HEK293 (cell line): ENCODE results near the gene GLI1.
A peak's percentile ranks its signal among the peaks of the same experiment; 100 is the strongest.

Experiments
- CTCF ChIP-seq: fragments of 450-650 bp; formaldehyde crosslinking; IDR thresholded peaks from 2 replicates; pipeline ENCODE4 v1.5.1; 2016; ENCODE audit warnings: missing biosample characterization, missing genetic modification characterization
- FEZF1 ChIP-seq: fragments of 450-650 bp; formaldehyde crosslinking; IDR thresholded peaks from 2 replicates; pipeline ENCODE4 v1.5.1; 2016; ENCODE audit warnings: missing biosample characterization, missing genetic modification characterization
- KLF17 ChIP-seq: fragments of 450-650 bp; formaldehyde crosslinking; IDR thresholded peaks from 2 replicates; pipeline ENCODE4 v1.5.1; 2016; ENCODE audit warnings: missing biosample characterization, missing genetic modification characterization
- OSR2 ChIP-seq: fragments of 450-650 bp; formaldehyde crosslinking; IDR thresholded peaks from 2 replicates; pipeline ENCODE4 v1.5.1; 2016; ENCODE audit warnings: missing biosample characterization, missing genetic modification characterization
- PRDM10 ChIP-seq: fragments of 450-650 bp; formaldehyde crosslinking; IDR thresholded peaks from 2 replicates; pipeline ENCODE4 v1.5.1; 2016; ENCODE audit warnings: missing biosample characterization, missing genetic modification characterization
- SP3 ChIP-seq: fragments of 450-650 bp; formaldehyde crosslinking; IDR thresholded peaks from 2 replicates; pipeline ENCODE4 v1.5.1; 2016; ENCODE audit warnings: missing biosample characterization, missing genetic modification characterization
- ZBTB17 ChIP-seq: fragments of 450-650 bp; formaldehyde crosslinking; IDR thresholded peaks from 2 replicates; pipeline ENCODE4 v1.5.1; 2016; ENCODE audit warnings: missing biosample characterization, missing genetic modification characterization
- ZEB2 ChIP-seq: fragments of 450-650 bp; formaldehyde crosslinking; IDR thresholded peaks from 2 replicates; pipeline ENCODE4 v1.5.1; 2016; ENCODE audit warnings: missing biosample characterization, missing genetic modification characterization
- ZNF175 ChIP-seq: fragments of 450-650 bp; formaldehyde crosslinking; IDR thresholded peaks from 2 replicates; pipeline ENCODE4 v1.5.1; 2016; ENCODE audit warnings: missing biosample characterization, missing genetic modification characterization
- ZNF521 ChIP-seq: fragments of 450-650 bp; formaldehyde crosslinking; IDR thresholded peaks from 2 replicates; pipeline ENCODE4 v1.5.1; 2017; ENCODE audit warnings: missing biosample characterization, mild to moderate bottlenecking, missing genetic modification characterization
- ZNF600 ChIP-seq: fragments of 450-650 bp; formaldehyde crosslinking; IDR thresholded peaks from 2 replicates; pipeline ENCODE4 v1.5.1; 2016; ENCODE audit warnings: missing biosample characterization, missing genetic modification characterization
- ZNF639 ChIP-seq: fragments of 450-650 bp; formaldehyde crosslinking; IDR thresholded peaks from 2 replicates; pipeline ENCODE4 v1.5.1; 2016; ENCODE audit warnings: missing biosample characterization, missing genetic modification characterization
- ZNF654 ChIP-seq: fragments of 450-650 bp; formaldehyde crosslinking; IDR thresholded peaks from 2 replicates; pipeline ENCODE4 v1.5.1; 2016; ENCODE audit warnings: low read depth, missing biosample characterization, missing genetic modification characterization
- ZNF677 ChIP-seq: fragments of 450-650 bp; IDR thresholded peaks from 2 replicates; pipeline ENCODE4 v1.5.0; 2018; ENCODE audit warnings: missing biosample characterization, mild to moderate bottlenecking, missing genetic modification characterization, moderate library complexity
- ZNF777 ChIP-seq: fragments of 450-650 bp; formaldehyde crosslinking; IDR thresholded peaks from 2 replicates; pipeline ENCODE4 v1.5.1; 2017; ENCODE audit warnings: missing biosample characterization, missing genetic modification characterization, borderline replicate concordance
- ZSCAN30 ChIP-seq: fragments of 450-650 bp; IDR thresholded peaks from 2 replicates; pipeline ENCODE4 v1.5.1; 2018; ENCODE audit warnings: missing biosample characterization, mild to moderate bottlenecking, missing genetic modification characterization, moderate library complexity
- TF ChIP-seq, protein P1 (sequence below): fragments of 450-650 bp; formaldehyde crosslinking; IDR thresholded peaks from 2 replicates; pipeline ENCODE4 v1.5.1; 2016; ENCODE audit warnings: missing biosample characterization, missing genetic modification characterization
- TF ChIP-seq, protein P2 (sequence below): fragments of 450-650 bp; formaldehyde crosslinking; IDR thresholded peaks from 2 replicates; pipeline ENCODE4 v1.5.1; 2016; ENCODE audit warnings: missing biosample characterization, missing genetic modification characterization

The GLI1 gene

DNA sequence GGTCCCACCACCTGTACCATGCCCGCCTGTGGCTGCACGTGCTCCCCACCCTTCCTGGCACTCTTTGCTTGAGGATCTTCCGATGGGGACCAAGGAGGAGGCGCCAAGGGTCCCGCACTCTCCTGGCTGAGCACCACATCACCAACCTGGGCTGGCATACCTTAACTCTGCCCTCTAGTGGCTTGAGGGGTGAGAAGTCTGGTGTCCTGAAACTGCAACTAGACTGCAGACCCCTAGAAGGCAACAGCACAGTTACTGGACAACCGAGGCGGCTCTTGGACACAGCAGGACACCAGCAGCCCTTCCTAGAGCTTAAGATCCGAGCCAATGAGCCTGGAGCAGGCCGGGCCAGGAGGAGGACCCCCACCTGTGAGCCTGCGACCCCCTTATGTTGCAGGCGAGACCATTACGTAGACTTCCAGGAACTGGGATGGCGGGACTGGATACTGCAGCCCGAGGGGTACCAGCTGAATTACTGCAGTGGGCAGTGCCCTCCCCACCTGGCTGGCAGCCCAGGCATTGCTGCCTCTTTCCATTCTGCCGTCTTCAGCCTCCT, 3.4 kb upstream of the GLI1 start (continued):
- TF ChIP-seq PRDM10 (tag by site-specific recombination) (peak; percentile 48), ZEB2 (peak; percentile 79), ZNF777 (tag by site-specific recombination) (no peak), ZNF677 (tag by site-specific recombination) (no peak), FEZF1 (tag by site-specific recombination) (no peak), ZNF600 (tag by site-specific recombination) (peak; percentile 62), SP3 (tag by site-specific recombination) (0 out of 2 replicates have a peak, but pooled peaks have one; percentile 36), CTCF (peak; percentile 95), KLF17 (tag by site-specific recombination) (0 out of 2 replicates have a peak, but pooled peaks have one; percentile 13), ZNF521 (no peak), ZBTB17 (0 out of 2 replicates have a peak, but pooled peaks have one; percentile 63), ZSCAN30 (0 out of 2 replicates have a peak, but pooled peaks have one; percentile 45), ZNF175 (tag by site-specific recombination) (no peak), ZNF654 (tag by site-specific recombination) (peak; percentile 52), OSR2 (tag by site-specific recombination) (no peak), ZNF639 (tag by site-specific recombination) (no peak)
- TF ChIP-seq, protein P1, sequence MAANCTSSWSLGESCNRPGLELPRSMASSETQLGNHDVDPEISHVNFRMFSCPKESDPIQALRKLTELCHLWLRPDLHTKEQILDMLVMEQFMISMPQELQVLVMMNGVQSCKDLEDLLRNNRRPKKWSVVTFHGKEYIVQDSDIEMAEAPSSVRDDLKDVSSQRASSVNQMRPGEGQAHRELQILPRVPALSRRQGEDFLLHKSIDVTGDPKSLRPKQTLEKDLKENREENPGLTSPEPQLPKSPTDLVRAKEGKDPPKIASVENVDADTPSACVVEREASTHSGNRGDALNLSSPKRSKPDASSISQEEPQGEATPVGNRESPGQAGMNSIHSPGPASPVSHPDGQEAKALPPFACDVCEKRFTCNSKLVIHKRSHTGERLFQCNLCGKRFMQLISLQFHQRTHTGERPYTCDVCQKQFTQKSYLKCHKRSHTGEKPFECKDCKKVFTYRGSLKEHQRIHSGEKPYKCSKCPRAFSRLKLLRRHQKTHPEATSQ: no peak
- TF ChIP-seq, protein P2, sequence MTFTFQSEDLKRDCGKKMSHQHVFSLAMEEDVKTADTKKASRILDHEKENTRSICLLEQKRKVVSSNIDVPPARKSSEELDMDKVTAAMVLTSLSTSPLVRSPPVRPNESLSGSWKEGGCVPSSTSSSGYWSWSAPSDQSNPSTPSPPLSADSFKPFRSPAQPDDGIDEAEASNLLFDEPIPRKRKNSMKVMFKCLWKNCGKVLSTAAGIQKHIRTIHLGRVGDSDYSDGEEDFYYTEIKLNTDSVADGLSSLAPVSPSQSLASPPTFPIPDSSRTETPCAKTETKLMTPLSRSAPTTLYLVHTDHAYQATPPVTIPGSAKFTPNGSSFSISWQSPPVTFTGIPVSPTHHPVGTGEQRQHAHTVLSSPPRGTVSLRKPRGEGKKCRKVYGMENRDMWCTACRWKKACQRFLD (tag by site-specific recombination): no peak
